Umbilical cord (tissue), 2 donors: Measurements from ENCODE around the gene GNA12. TPM values are rescaled to one million over a fixed set of nuclear protein-coding genes. Genes with fewer than 3 reads are reported as not detected.

Experiments
- DNase-seq: peaks from one replicate; pipeline ENCODE4 v3.0.0-alpha.2; 2015; ENCODE audit warnings: low spot score
- total RNA-seq: library from RNA; depleted of rRNA; stranded (reverse); fragments of >200 nt; gene quantifications from one replicate; pipeline ENCODE4 v1.2.3, GENCODE V29; 2014; ENCODE audit warnings: low replicate concordance; ENCODE audit not compliant: insufficient read depth

Gene GNA12
- total RNA-seq, 1 donor from 2014 or later = 34.7 TPM

- DNase-seq = no peak
Observed at GRCh38 chr7:2838451-2838850, 5.7 kb downstream of the GNA12 start.

- no peak for DNase-seq
Observed at GRCh38 chr7:2837496-2837895, 6.6 kb downstream of the GNA12 start.

- peak; percentile 55 for DNase-seq
Observed at GRCh38 chr7:2834748-2835441, 9.2 kb downstream of the GNA12 start.

- DNase-seq = no peak
Observed at GRCh38 chr7:2833083-2833910, 10.8 kb downstream of the GNA12 start.

GRCh38 chr7:2832461-2832860 lies 11.6 kb downstream of the GNA12 start:
- DNase-seq = no peak

- DNase-seq = no peak
Observed at GRCh38 chr7:2830609-2831376, 13.3 kb downstream of the GNA12 start.

GRCh38 chr7:2829040-2829439 lies 15.1 kb downstream of the GNA12 start:
- no peak for DNase-seq

GRCh38 chr7:2826771-2827170 lies 17.3 kb downstream of the GNA12 start:
- no peak for DNase-seq

- no peak for DNase-seq
Observed at GRCh38 chr7:2825559-2826227, 18.4 kb downstream of the GNA12 start.

GRCh38 chr7:2824678-2825461 lies 19.2 kb downstream of the GNA12 start:
- DNase-seq = no peak

GRCh38 chr7:2824026-2824677 lies 20.0 kb downstream of the GNA12 start:
- DNase-seq = no peak

- DNase-seq = no peak
Observed at GRCh38 chr7:2823130-2823529, 21.0 kb downstream of the GNA12 start.

- no peak for DNase-seq
Observed at GRCh38 chr7:2821842-2822507, 22.1 kb downstream of the GNA12 start.

- DNase-seq = no peak
Observed at GRCh38 chr7:2821161-2821841, 22.8 kb downstream of the GNA12 start.

GRCh38 chr7:2820508-2820934 lies 23.6 kb downstream of the GNA12 start:
- peak; percentile 74 for DNase-seq

- DNase-seq = no peak
Observed at GRCh38 chr7:2819954-2820397, 24.1 kb downstream of the GNA12 start.

GRCh38 chr7:2819161-2819953 lies 24.8 kb downstream of the GNA12 start:
- DNase-seq = no peak

GRCh38 chr7:2818653-2819052 lies 25.5 kb downstream of the GNA12 start:
- DNase-seq = no peak
